ENCODE results near the gene NDUFS8.

DNA sequence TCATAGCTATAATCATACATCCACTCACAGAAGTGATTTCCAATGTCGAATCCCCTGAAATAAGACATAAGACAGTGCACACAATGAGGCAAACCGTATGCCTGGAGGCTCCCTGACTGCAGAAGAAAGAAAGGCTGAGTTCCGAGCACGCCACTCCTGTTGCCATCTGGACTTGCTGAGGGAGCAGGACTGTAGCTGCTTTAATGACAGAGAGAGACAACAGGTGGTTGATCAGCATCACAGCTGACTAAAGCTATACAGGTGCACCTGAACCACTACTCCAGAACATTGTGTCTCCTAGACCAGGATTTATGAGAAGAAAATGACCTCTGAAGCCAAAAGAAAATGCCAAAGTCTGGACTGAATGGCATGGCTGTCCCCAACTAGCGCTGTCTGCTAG, 35.4 kb downstream of the NDUFS8 start:
- no peak for TF ChIP-seq POLR2A (IDR thresholded peaks at IDR 0.05)
- TF ChIP-seq, protein P1, sequence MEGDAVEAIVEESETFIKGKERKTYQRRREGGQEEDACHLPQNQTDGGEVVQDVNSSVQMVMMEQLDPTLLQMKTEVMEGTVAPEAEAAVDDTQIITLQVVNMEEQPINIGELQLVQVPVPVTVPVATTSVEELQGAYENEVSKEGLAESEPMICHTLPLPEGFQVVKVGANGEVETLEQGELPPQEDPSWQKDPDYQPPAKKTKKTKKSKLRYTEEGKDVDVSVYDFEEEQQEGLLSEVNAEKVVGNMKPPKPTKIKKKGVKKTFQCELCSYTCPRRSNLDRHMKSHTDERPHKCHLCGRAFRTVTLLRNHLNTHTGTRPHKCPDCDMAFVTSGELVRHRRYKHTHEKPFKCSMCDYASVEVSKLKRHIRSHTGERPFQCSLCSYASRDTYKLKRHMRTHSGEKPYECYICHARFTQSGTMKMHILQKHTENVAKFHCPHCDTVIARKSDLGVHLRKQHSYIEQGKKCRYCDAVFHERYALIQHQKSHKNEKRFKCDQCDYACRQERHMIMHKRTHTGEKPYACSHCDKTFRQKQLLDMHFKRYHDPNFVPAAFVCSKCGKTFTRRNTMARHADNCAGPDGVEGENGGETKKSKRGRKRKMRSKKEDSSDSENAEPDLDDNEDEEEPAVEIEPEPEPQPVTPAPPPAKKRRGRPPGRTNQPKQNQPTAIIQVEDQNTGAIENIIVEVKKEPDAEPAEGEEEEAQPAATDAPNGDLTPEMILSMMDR (IDR thresholded peaks at IDR 0.05) = no peak

Measured in testis (tissue), 2 donors.